Naive thymus-derived CD4-positive, alpha-beta T cell (primary cell): ENCODE measurements around the gene MRPL2. TPM values are rescaled to one million over a fixed set of nuclear protein-coding genes. Genes with fewer than 3 reads are reported as not detected.

Source experiments
- ATAC-seq: fragments of 150-1000 bp; cut with Tn5 transposase; 2 replicates; pipeline ENCODE4 v1.10.0; 2021; ENCODE audit warnings: mild to moderate bottlenecking, moderate library complexity
- CTCF ChIA-PET: fragments of 350-600 bp; sonication (Branson Sonifier 250); formaldehyde crosslinking; loops from one replicate; lab custom pipeline; 2021; ENCODE audit warnings: antibody characterized with exemption; lab: Charles Lee
- POLR2A ChIA-PET: fragments of 350-600 bp; sonication (Branson Sonifier 250); formaldehyde crosslinking; loops from one replicate; lab custom pipeline; 2021; ENCODE audit warnings: antibody characterized with exemption, inconsistent platforms; lab: Charles Lee
- DNase-seq, 9 donors: peaks; one replicate each; pipeline versions ENCODE4 v3.0.0 to v3.0.0-alpha.2; 2020 to 2022; ENCODE audit warnings: mixed read lengths in 1 of 9
- H3K27ac ChIP-seq: one replicate; pipeline ENCODE4 v1.7.0; 2013; ENCODE audit warnings: mild to moderate bottlenecking, low read depth, low read length, moderate library complexity
- H3K27me3 ChIP-seq, 2 donors: one replicate each; pipeline ENCODE4 v1.7.0; 2013; ENCODE audit warnings: low read length in 2 of 2, mild to moderate bottlenecking in 2 of 2, moderate library complexity in 2 of 2; ENCODE audit not compliant: control insufficient read depth in 2 of 2, insufficient read depth in 2 of 2
- H3K36me3 ChIP-seq, 3 experiments: 1 replicate in 2 of 3; 2 replicates in 1 of 3; pipeline ENCODE4 v1.7.0; 2013; ENCODE audit warnings: low read length in 3 of 3, mild to moderate bottlenecking in 3 of 3, moderate library complexity in 1 of 3; ENCODE audit not compliant: insufficient read depth in 3 of 3, control insufficient read depth in 2 of 3
- H3K4me1 ChIP-seq, 2 donors: one replicate each; pipeline ENCODE4 v1.7.0; 2013; ENCODE audit warnings: low read length in 2 of 2, mild to moderate bottlenecking in 2 of 2, moderate library complexity in 1 of 2; ENCODE audit not compliant: control insufficient read depth in 2 of 2, insufficient read depth in 2 of 2
- H3K4me3 ChIP-seq: 2 replicates; pipeline ENCODE4 v1.7.0; 2013; ENCODE audit warnings: mild to moderate bottlenecking, low read length
- H3K9me3 ChIP-seq, 3 experiments: 1 replicate in 2 of 3; 2 replicates in 1 of 3; pipeline ENCODE4 v1.7.0; 2013; ENCODE audit warnings: low read length in 3 of 3; ENCODE audit not compliant: control insufficient read depth in 2 of 3
- H3K27ac Mint-ChIP-seq, 9 donors: one replicate each; pipeline ENCODE4 v1.8.0; 2020 to 2022; ENCODE audit warnings: mixed read lengths in 9 of 9, mild to moderate bottlenecking in 8 of 9, moderate library complexity in 5 of 9, inconsistent platforms in 2 of 9
- H3K27me3 Mint-ChIP-seq, 5 donors: one replicate each; pipeline ENCODE4 v1.8.0; 2021 to 2022; ENCODE audit warnings: mixed read lengths in 5 of 5, mild to moderate bottlenecking in 1 of 5
- H3K36me3 Mint-ChIP-seq, 5 donors: one replicate each; pipeline ENCODE4 v1.8.0; 2020 to 2022; ENCODE audit warnings: mixed read lengths in 5 of 5, mild to moderate bottlenecking in 3 of 5, inconsistent platforms in 1 of 5
- H3K4me1 Mint-ChIP-seq, 7 donors: one replicate each; pipeline ENCODE4 v1.8.0; 2020 to 2022; ENCODE audit warnings: mixed read lengths in 7 of 7, mild to moderate bottlenecking in 3 of 7, inconsistent platforms in 1 of 7
- H3K4me3 Mint-ChIP-seq, 10 donors: one replicate each; pipeline ENCODE4 v1.8.0; 2020 to 2022; ENCODE audit warnings: mild to moderate bottlenecking in 10 of 10, mixed read lengths in 10 of 10, moderate library complexity in 6 of 10, inconsistent platforms in 2 of 10
- H3K9me3 Mint-ChIP-seq, 11 donors: one replicate each; pipeline ENCODE4 v1.8.0; 2020 to 2022; ENCODE audit warnings: mixed read lengths in 11 of 11, mild to moderate bottlenecking in 4 of 11, inconsistent platforms in 1 of 11, moderate library complexity in 1 of 11
- intact Hi-C, 2 donors: fragments of 100-400 bp; cut with micrococcal nuclease; formaldehyde crosslinking; loops; one replicate each; pipeline ENCODE4 v1.15.1; 2023
- polyA plus RNA-seq, 2 donors: library from polyadenylated mRNA; unstranded; fragments of 300-500 nt; fragmentation: Illumina TruSeq; gene quantifications; one replicate each; pipeline ENCODE4 v1.2.3, GENCODE V29; 2021
- total RNA-seq, 6 experiments: library from RNA in 5 of 6; stranded (reverse) in 5 of 6; gene quantifications; 1 replicate in 5 of 6; 2 replicates in 1 of 6; pipeline ENCODE4 v1.2.3 and lab custom pipeline; 2021 to 2026

Gene MRPL2
- total and polyA plus RNA-seq, 7 experiments from 2014 or later, result 32.0 to 58.6 (median 48.4) TPM

- no peak overlapping the region for H3K27ac ChIP-seq
- ATAC-seq (no peak), DNase-seq (no peak)
- Mint-ChIP-seq H3K36me3 (peaks cover 0 to 31% (median 3%) of the 10 kb centered on the region in 5 donors), H3K4me1 (peaks cover 0 to 4% (median 0%) of the 10 kb centered on the region in 7 donors), H3K9me3 (no peaks in the 10 kb centered on the region), H3K27me3 (no peaks in the 10 kb centered on the region), H3K27ac (peak overlapping the region in 8 of 9 donors; percentile 1 to 74 (median 23)), H3K4me3 (no peak overlapping the region)
- H3K9me3 ChIP-seq, result no peaks in the 10 kb centered on the region
- no peaks in the 10 kb centered on the region for H3K27me3 ChIP-seq
- H3K4me1 ChIP-seq, result no peaks in the 10 kb centered on the region
- intact Hi-C loops, result no loop called here
- H3K4me3 ChIP-seq, result no peak overlapping the region
- ChIA-PET POLR2A (interaction anchor here (0.9 to 1.3 kb wide), 2 partner anchors 20 to 26 kb away, joined by 4 to 6 read pairs; partner anchors contain the start of genes CUL7, KLC4 and MRPL2), CTCF (interaction anchor here (0.6 kb wide), 1 partner anchor 586 kb away, joined by 3 read pairs; no protein-coding TSS in a partner anchor)
- H3K36me3 ChIP-seq, result peaks cover 3 to 69% (median 6%) of the 10 kb centered on the region in 3 experiments
Measured at GRCh38 chr6:43033496-43034189, 25.6 kb downstream of the MRPL2 start.

- DNase-seq (no peak), ATAC-seq (no peak)
- H3K36me3 ChIP-seq, result peaks cover 3 to 67% (median 12%) of the 10 kb centered on the region in 3 experiments
- no peaks in the 10 kb centered on the region for H3K9me3 ChIP-seq
- H3K4me3 ChIP-seq, result no peak overlapping the region
- peak overlapping the region in 2 of 9 donors; percentile 6 to 32 for H3K27ac Mint-ChIP-seq
- peaks cover 0 to 4% (median 0%) of the 10 kb centered on the region in 7 donors for H3K4me1 Mint-ChIP-seq
- peaks cover 4 to 26% (median 7%) of the 10 kb centered on the region in 5 donors for H3K36me3 Mint-ChIP-seq
- no peak overlapping the region for H3K27ac ChIP-seq
- H3K9me3 Mint-ChIP-seq, result no peaks in the 10 kb centered on the region
- H3K27me3 ChIP-seq, result no peaks in the 10 kb centered on the region
- intact Hi-C loops, result no loop called here
- H3K4me1 ChIP-seq, result no peaks in the 10 kb centered on the region
- ChIA-PET CTCF (no interaction called here), POLR2A (interaction anchor here (0.7 to 1.3 kb wide), 2 partner anchors 15 to 27 kb away, joined by 4 to 6 read pairs; partner anchors contain the start of genes KLC4 and MRPL2)
- no peaks in the 10 kb centered on the region for H3K27me3 Mint-ChIP-seq
- H3K4me3 Mint-ChIP-seq, result no peak overlapping the region
Measured at GRCh38 chr6:43032326-43032725, 26.9 kb downstream of the MRPL2 start.

- peaks cover 7 to 16% (median 8%) of the 10 kb centered on the region in 7 donors for H3K4me1 Mint-ChIP-seq
- H3K36me3 ChIP-seq, result peaks cover 14 to 77% (median 26%) of the 10 kb centered on the region in 3 experiments
- no peak for ATAC-seq
- no peaks in the 10 kb centered on the region for H3K27me3 ChIP-seq
- H3K4me1 ChIP-seq, result peaks cover 0 to 5% of the 10 kb centered on the region in 2 donors
- ChIA-PET CTCF (no interaction called here), POLR2A (interaction anchor here (1.0 kb wide), 1 partner anchor 9 kb away, joined by 3 read pairs; no protein-coding TSS in a partner anchor)
- no peak for DNase-seq
- H3K9me3 Mint-ChIP-seq, result no peaks in the 10 kb centered on the region
- no peak overlapping the region for H3K4me3 ChIP-seq
- H3K27ac ChIP-seq, result no peak overlapping the region
- no peaks in the 10 kb centered on the region for H3K27me3 Mint-ChIP-seq
- peaks cover 6 to 40% (median 18%) of the 10 kb centered on the region in 5 donors for H3K36me3 Mint-ChIP-seq
- H3K9me3 ChIP-seq, result no peaks in the 10 kb centered on the region
- no peak overlapping the region for H3K27ac Mint-ChIP-seq
- intact Hi-C loops, result no loop called here
- H3K4me3 Mint-ChIP-seq, result no peak overlapping the region
Measured at GRCh38 chr6:43029120-43029519, 30.1 kb downstream of the MRPL2 start.

- ChIA-PET CTCF (interaction anchor here (1.1 kb wide), 1 partner anchor 117 kb away, joined by 3 read pairs; no protein-coding TSS in a partner anchor), POLR2A (interaction anchor here (0.7 to 1.2 kb wide), 2 partner anchors 27 to 1204 kb away, joined by 3 to 5 read pairs; partner anchors contain the start of gene CUL7)
- Mint-ChIP-seq H3K27me3 (no peaks in the 10 kb centered on the region), H3K9me3 (no peaks in the 10 kb centered on the region), H3K36me3 (peaks cover 8 to 35% (median 22%) of the 10 kb centered on the region in 5 donors), H3K4me1 (peaks cover 10 to 33% (median 18%) of the 10 kb centered on the region in 7 donors), H3K27ac (no peak overlapping the region), H3K4me3 (no peak overlapping the region)
- no peaks in the 10 kb centered on the region for H3K9me3 ChIP-seq
- DNase-seq, result no peak
- peaks cover 14 to 63% (median 20%) of the 10 kb centered on the region in 3 experiments for H3K36me3 ChIP-seq
- no peak for ATAC-seq
- intact Hi-C loops, result no loop called here
- peaks cover 5 to 18% of the 10 kb centered on the region in 2 donors for H3K4me1 ChIP-seq
- no peak overlapping the region for H3K27ac ChIP-seq
- H3K4me3 ChIP-seq, result no peak overlapping the region
- no peaks in the 10 kb centered on the region for H3K27me3 ChIP-seq
Measured at GRCh38 chr6:43026365-43026764, 32.9 kb downstream of the MRPL2 start.

GRCh38 chr6:43024436-43024835 is 34.8 kb downstream of the MRPL2 start:
- Histone ChIP-seq H3K4me3 (no peak overlapping the region), H3K27me3 (no peaks in the 10 kb centered on the region), H3K36me3 (peaks cover 14 to 55% (median 20%) of the 10 kb centered on the region in 3 experiments), H3K4me1 (peaks cover 11 to 18% of the 10 kb centered on the region in 2 donors), H3K9me3 (no peaks in the 10 kb centered on the region), H3K27ac (no peak overlapping the region)
- DNase-seq, result no peak
- CTCF ChIA-PET, result interaction anchor here (0.5 to 1.3 kb wide), 2 partner anchors 30 to 217 kb away, joined by 3 to 4 read pairs; partner anchors contain the start of gene CUL7
- intact Hi-C loops, result no loop called here
- Mint-ChIP-seq H3K4me3 (peak overlapping the region in 6 of 10 donors; percentile 30 to 68 (median 54)), H3K27ac (peak overlapping the region; percentile 7 to 84 (median 74)), H3K27me3 (no peaks in the 10 kb centered on the region), H3K9me3 (no peaks in the 10 kb centered on the region), H3K4me1 (peaks cover 10 to 37% (median 27%) of the 10 kb centered on the region in 7 donors), H3K36me3 (peaks cover 8 to 35% (median 22%) of the 10 kb centered on the region in 5 donors)
- ATAC-seq, result no peak
- POLR2A ChIA-PET, result interaction anchor here (1.0 to 4.8 kb wide), 6 partner anchors 10 to 150 kb away, joined by 3 to 31 read pairs (median 6); partner anchors contain the start of genes CNPY3, KLC4, KLHDC3 and MRPL2

- peaks cover 23 to 60% (median 41%) of the 10 kb centered on the region in 7 donors for H3K4me1 Mint-ChIP-seq
- no peaks in the 10 kb centered on the region for H3K27me3 Mint-ChIP-seq
- H3K9me3 ChIP-seq, result no peaks in the 10 kb centered on the region
- H3K36me3 Mint-ChIP-seq, result peaks cover 8 to 43% (median 21%) of the 10 kb centered on the region in 5 donors
- peak within 1 kb of the TSS; percentile 89 for H3K4me3 ChIP-seq
- peak within 1 kb of the TSS; percentile 81 for H3K27ac ChIP-seq
- peaks cover 11 to 19% of the 10 kb centered on the region in 2 donors for H3K4me1 ChIP-seq
- peaks cover 11 to 55% (median 18%) of the 10 kb centered on the region in 3 experiments for H3K36me3 ChIP-seq
- DNase-seq (peak; percentile 33 to 76 (median 51)), ATAC-seq (peak; percentile 88)
- peak within 1 kb of the TSS; percentile 95 to 99 (median 98) for H3K4me3 Mint-ChIP-seq
- H3K27ac Mint-ChIP-seq, result peak within 1 kb of the TSS; percentile 74 to 97 (median 93)
- intact Hi-C loops, result loop anchor here (1.0 to 2.0 kb wide), 5 partner anchors 7 to 120 kb away; partner anchors contain the start of genes KLC4 (in 2 of the 2), MRPL2 (in 2 of the 2), CUL7 (in 1 of the 2) and KLHDC3 (in 1 of the 2)
- ChIA-PET CTCF (interaction anchor here (0.6 to 1.0 kb wide), 3 partner anchors 23 to 124 kb away, joined by 3 to 4 read pairs (median 3); partner anchors contain the start of gene CUL7), POLR2A (interaction anchor here (0.6 to 4.8 kb wide), 11 partner anchors 10 to 131 kb away, joined by 3 to 31 read pairs (median 4); partner anchors contain the start of genes CNPY3, CUL7, KLC4 and MRPL2)
- no peaks in the 10 kb centered on the region for H3K27me3 ChIP-seq
- no peaks in the 10 kb centered on the region for H3K9me3 Mint-ChIP-seq
Measured at GRCh38 chr6:43021270-43022047, 37.8 kb downstream of the MRPL2 start, which contains the start of gene RRP36. RRP36 (plus strand) TSS chr6:43021623; CDS start chr6:43021655, 32 bp downstream.
